Stimulated activated memory B cell treated with anti-CD40 and anti-IgM and Interleukin-4, amounts not matched to agents 10 μg/mL and 1 μg/mL and 100 μg/mL, for 72 hours (primary cell): ENCODE data around the gene THBS4.

ENCODE experiments used
- ATAC-seq: fragments of 150-1000 bp; cut with Tn5 transposase; 2 replicates; pipeline ENCODE4 v1.10.0; 2021
- H3K27ac Mint-ChIP-seq: one replicate; pipeline ENCODE4 v1.8.0; 2022; ENCODE audit warnings: mild to moderate bottlenecking, mixed read lengths
- H3K27me3 Mint-ChIP-seq: one replicate; pipeline ENCODE4 v1.8.0; 2022; ENCODE audit warnings: mixed read lengths
- H3K36me3 Mint-ChIP-seq: one replicate; pipeline ENCODE4 v1.8.0; 2022; ENCODE audit warnings: mixed read lengths
- H3K4me1 Mint-ChIP-seq: one replicate; pipeline ENCODE4 v1.8.0; 2022; ENCODE audit warnings: mixed read lengths
- H3K4me3 Mint-ChIP-seq: one replicate; pipeline ENCODE4 v1.8.0; 2022; ENCODE audit warnings: mild to moderate bottlenecking, moderate library complexity, mixed read lengths
- H3K9me3 Mint-ChIP-seq: one replicate; pipeline ENCODE4 v1.8.0; 2022; ENCODE audit warnings: mixed read lengths

The THBS4 gene

DNA sequence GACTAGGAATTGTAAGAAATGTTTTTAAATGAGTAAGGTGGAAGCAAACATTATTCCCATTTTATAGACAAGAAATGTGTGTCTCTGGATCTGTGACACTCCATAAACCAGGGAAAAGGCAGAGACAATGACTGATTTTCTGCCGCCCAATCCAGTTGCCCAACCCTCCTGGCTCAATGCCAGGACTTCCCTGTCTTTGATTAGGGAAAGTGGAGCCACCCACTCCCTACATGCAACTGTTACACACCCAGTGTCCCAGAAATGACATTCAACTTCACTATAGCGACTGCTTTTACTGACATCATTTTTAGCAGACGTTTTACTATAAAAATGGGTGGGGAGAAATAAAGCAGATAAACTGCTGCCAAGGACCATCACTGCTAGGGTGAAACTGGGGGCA lies 79.7 kb downstream of the THBS4 start:
- H3K9me3 Mint-ChIP-seq, result peaks cover 13% of the 10 kb centered on the region
- ATAC-seq, result no peak
- peaks cover 6% of the 10 kb centered on the region for H3K27me3 Mint-ChIP-seq
- peaks cover 7% of the 10 kb centered on the region for H3K4me1 Mint-ChIP-seq
- peaks cover 7% of the 10 kb centered on the region for H3K36me3 Mint-ChIP-seq
- no peak overlapping the region for H3K4me3 Mint-ChIP-seq
- H3K27ac Mint-ChIP-seq, result no peak overlapping the region

DNA sequence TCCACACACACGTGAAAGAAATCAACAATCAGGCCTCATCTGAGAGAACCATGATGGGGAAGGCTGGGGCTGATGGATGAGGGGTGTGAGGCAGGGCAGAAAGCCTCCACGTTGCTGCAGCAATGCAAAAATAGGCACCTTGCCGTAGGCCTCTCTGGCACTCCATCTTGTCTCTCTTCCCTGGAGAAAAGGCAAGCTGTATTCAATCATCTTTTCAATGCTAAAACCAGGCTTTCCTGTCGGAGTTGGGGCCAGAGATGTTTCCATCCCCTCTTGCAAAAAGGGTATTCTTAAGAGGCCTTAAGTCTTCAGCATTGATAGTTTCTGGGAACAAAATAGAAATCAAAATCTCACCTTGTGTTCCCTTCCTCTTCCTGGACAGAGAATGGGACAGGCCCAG lies 80.9 kb downstream of the THBS4 start:
- Mint-ChIP-seq H3K9me3 (peaks cover 13% of the 10 kb centered on the region), H3K4me1 (no peaks in the 10 kb centered on the region), H3K36me3 (peaks cover 7% of the 10 kb centered on the region), H3K27ac (no peak overlapping the region), H3K27me3 (no peaks in the 10 kb centered on the region), H3K4me3 (no peak overlapping the region)
- ATAC-seq, result no peak

DNA sequence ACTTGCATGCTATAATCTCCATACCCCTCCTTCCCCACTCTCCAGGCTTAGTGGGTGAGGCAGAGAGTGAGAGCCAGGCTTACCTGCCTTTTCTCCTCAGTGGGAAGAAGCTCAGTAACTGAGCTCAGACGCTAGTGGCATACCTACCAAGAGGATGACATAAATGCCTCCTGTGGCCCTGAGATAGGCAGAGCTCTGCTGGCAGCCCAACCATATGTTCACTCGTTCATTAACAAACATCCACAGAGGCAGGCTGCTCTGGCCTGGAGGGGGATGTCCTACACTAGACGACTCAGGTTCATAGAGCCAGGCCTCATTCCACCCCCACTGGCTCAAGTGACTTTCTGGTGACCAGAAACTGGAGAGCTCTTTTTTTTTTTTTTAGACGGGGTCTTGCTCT lies 81.3 kb downstream of the THBS4 start:
- peaks cover 7% of the 10 kb centered on the region for H3K36me3 Mint-ChIP-seq
- no peak overlapping the region for H3K27ac Mint-ChIP-seq
- no peak overlapping the region for H3K4me3 Mint-ChIP-seq
- no peaks in the 10 kb centered on the region for H3K27me3 Mint-ChIP-seq
- H3K4me1 Mint-ChIP-seq, result no peaks in the 10 kb centered on the region
- no peak for ATAC-seq
- H3K9me3 Mint-ChIP-seq, result peaks cover 13% of the 10 kb centered on the region

GRCh38 chr5:80117446-80117845 lies 82.3 kb downstream of the THBS4 start:
- ATAC-seq, result no peak
- Mint-ChIP-seq H3K36me3 (peaks cover 7% of the 10 kb centered on the region), H3K27ac (no peak overlapping the region), H3K9me3 (peaks cover 13% of the 10 kb centered on the region), H3K27me3 (no peaks in the 10 kb centered on the region), H3K4me3 (no peak overlapping the region), H3K4me1 (peaks cover 3% of the 10 kb centered on the region)

DNA sequence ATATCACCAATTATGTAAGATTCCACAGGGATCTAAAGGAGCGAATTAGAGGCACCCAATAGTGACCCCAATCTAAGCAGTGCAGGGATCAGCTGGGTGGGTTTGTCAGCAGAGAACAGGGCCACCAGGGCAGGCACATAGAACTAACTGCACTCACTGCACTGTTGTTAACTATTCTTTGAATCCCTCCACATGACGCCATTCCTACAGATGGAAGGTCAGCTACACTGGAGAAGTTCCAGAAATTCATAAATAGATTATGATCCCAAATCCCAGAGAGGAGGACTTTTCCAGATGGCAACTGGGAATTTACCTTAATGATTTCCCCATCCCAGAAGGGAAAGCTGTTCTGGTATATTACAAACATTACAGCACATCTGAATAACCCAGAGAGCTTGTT lies 84.2 kb downstream of the THBS4 start:
- no peak for ATAC-seq
- H3K27ac Mint-ChIP-seq, result no peak overlapping the region
- no peaks in the 10 kb centered on the region for H3K36me3 Mint-ChIP-seq
- H3K4me3 Mint-ChIP-seq, result no peak overlapping the region
- no peaks in the 10 kb centered on the region for H3K27me3 Mint-ChIP-seq
- peaks cover 5% of the 10 kb centered on the region for H3K9me3 Mint-ChIP-seq
- H3K4me1 Mint-ChIP-seq, result peaks cover 11% of the 10 kb centered on the region

GRCh38 chr5:80122579-80122978 lies 87.4 kb downstream of the THBS4 start:
- Mint-ChIP-seq H3K36me3 (no peaks in the 10 kb centered on the region), H3K4me3 (no peak overlapping the region), H3K27me3 (no peaks in the 10 kb centered on the region), H3K4me1 (peaks cover 32% of the 10 kb centered on the region), H3K27ac (no peak overlapping the region), H3K9me3 (peaks cover 5% of the 10 kb centered on the region)
- ATAC-seq, result no peak

DNA sequence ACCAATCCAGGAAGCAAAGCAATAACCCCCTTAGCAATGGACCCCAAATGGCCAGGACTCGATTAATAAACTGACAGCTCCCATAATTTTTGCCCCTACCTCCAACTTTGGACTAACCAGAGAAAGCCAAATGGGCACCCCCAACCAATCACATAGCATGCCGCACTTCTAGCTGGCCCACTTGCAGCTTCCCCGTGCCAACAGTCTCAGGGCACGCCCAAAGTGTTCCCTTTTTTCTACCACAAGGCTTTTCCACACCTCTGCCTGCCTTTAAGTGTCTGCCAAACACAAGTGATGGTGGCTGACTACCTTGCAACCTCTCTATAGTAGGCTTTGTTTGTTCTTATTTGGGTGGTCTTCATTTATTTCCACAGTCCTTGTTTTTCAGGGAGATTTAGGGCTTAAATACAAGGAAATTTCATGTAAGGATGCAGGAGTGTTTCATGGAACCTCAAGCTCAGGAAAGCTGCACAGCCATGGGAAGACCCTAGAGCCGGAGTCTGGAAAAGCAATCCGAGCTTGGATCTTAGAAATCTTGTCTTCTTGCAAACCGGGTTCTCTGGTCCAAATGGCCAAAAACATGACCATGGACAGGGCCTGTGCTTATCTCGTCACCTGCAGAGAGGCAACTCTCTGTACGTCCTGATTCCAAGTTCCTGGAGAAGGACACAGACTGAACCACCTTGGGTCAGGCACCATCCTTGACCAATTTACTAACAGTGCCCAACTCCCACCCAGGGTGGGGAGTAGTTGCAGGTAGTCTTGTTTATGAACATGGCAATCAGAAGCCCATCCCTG lies 89.2 kb downstream of the THBS4 start:
- Mint-ChIP-seq H3K4me3 (no peak overlapping the region), H3K27ac (no peak overlapping the region)

DNA sequence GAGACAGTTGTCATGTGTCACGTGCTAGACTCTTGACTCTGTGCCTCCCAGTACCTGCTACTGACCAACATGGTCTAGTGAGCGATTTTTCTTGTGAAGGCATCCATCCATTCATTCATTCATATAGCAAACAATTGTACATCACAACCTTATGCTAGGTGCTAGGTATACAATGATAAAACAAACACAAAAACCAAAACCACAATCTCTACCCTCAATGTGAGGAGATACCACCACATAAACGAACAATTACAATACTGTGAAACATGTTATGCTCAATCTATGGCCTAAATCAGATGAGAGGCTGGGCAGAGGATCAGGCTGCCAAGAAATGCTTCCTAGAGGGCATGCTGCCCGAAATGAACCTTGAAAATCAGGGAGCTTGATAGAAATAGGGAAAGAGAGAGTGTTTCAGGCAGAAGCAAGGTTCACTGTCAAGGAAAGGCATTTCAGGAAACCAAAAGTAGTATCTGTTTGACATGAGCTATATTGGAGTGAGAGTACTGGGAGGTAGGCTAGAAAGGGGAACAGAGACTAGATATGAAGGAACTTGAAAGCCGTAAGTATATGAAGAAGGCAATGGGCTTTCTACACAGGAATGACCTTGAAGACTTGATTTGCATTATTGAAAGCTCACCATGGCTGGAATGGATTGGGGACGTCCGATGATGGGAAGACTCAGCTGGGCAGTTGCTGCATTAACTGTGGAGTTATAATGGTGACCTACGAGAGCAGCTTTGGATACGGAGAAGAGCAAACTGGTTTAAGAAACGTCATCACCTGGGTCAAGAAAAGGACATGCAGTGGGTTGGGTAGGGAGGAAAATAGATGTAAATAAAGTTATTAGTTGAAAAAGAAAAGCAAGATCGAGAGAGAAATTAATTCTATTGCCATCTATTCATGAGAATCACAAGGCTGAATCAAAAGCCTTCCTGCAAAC lies 90.1 kb downstream of the THBS4 start:
- no peaks in the 10 kb centered on the region for H3K27me3 Mint-ChIP-seq
- H3K4me3 Mint-ChIP-seq, result peak overlapping the region; percentile 63
- peaks cover 32% of the 10 kb centered on the region for H3K4me1 Mint-ChIP-seq
- H3K36me3 Mint-ChIP-seq, result no peaks in the 10 kb centered on the region
- H3K27ac Mint-ChIP-seq, result peak overlapping the region; percentile 89
- ATAC-seq, result peak; percentile 90
- peaks cover 2% of the 10 kb centered on the region for H3K9me3 Mint-ChIP-seq

More for the DNA sequence above, 89.2 kb downstream of the THBS4 start:
- Mint-ChIP-seq H3K4me1 (peaks cover 32% of the 10 kb centered on the region), H3K9me3 (peaks cover 2% of the 10 kb centered on the region), H3K27me3 (no peaks in the 10 kb centered on the region), H3K36me3 (no peaks in the 10 kb centered on the region)
- ATAC-seq, result no peak

- Mint-ChIP-seq H3K27me3 (no peaks in the 10 kb centered on the region), H3K4me3 (peak overlapping the region; percentile 63), H3K27ac (peak overlapping the region; percentile 89)
Observed at GRCh38 chr5:80125962-80126480, 90.9 kb downstream of the THBS4 start.

GRCh38 chr5:80127116-80127552 lies 92.0 kb downstream of the THBS4 start:
- Mint-ChIP-seq H3K36me3 (peaks cover 5% of the 10 kb centered on the region), H3K4me1 (peaks cover 32% of the 10 kb centered on the region), H3K9me3 (peaks cover 10% of the 10 kb centered on the region), H3K4me3 (no peak overlapping the region), H3K27me3 (no peaks in the 10 kb centered on the region), H3K27ac (peak overlapping the region; percentile 89)
- ATAC-seq, result peak; percentile 57

More at GRCh38 chr5:80125962-80126480, 90.9 kb downstream of the THBS4 start:
- Mint-ChIP-seq H3K36me3 (no peaks in the 10 kb centered on the region), H3K4me1 (peaks cover 32% of the 10 kb centered on the region), H3K9me3 (peaks cover 7% of the 10 kb centered on the region)
- peak; percentile 90 for ATAC-seq

DNA sequence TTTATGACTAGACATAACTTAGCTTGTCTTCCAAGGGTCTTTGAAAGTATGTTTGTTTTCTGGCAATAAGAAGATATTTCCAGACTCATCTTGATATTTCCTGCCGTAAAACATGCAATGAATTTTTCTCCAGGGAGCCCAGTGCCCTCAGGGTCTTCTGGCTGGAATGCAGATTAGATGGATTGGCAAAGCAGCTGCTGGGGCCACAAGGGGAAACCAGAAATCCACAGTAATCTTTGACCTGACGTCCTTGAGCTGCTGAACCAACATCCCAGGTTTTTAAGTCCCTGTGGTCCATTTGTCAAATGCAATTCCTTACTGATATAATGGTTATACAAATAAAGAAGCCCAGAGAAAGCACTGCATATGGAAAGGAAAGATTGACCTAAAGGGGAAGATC lies 93.0 kb downstream of the THBS4 start:
- no peak for ATAC-seq
- no peaks in the 10 kb centered on the region for H3K27me3 Mint-ChIP-seq
- H3K4me3 Mint-ChIP-seq, result no peak overlapping the region
- peaks cover 26% of the 10 kb centered on the region for H3K4me1 Mint-ChIP-seq
- peaks cover 5% of the 10 kb centered on the region for H3K36me3 Mint-ChIP-seq
- no peak overlapping the region for H3K27ac Mint-ChIP-seq
- peaks cover 10% of the 10 kb centered on the region for H3K9me3 Mint-ChIP-seq

- Mint-ChIP-seq H3K4me3 (no peak overlapping the region), H3K27ac (no peak overlapping the region), H3K9me3 (peaks cover 10% of the 10 kb centered on the region), H3K27me3 (no peaks in the 10 kb centered on the region), H3K4me1 (peaks cover 23% of the 10 kb centered on the region), H3K36me3 (peaks cover 5% of the 10 kb centered on the region)
- no peak for ATAC-seq
Observed at GRCh38 chr5:80129146-80129545, 94.0 kb downstream of the THBS4 start.
